Measurements from ENCODE around the gene AKAP9.

Gene AKAP9

GRCh38 chr7:92052684-92053083, 112.0 kb downstream of the AKAP9 start:
- Histone ChIP-seq H3K27me3 (no peaks in the 10 kb centered on the region), H3K36me3 (peaks cover 41% of the 10 kb centered on the region), H3K9me3 (no peaks in the 10 kb centered on the region), H3K4me1 (ENCODE audit: control insufficient read depth in 1 of 2, insufficient read depth in 1 of 2, low read depth in 1 of 2, low read length in 1 of 2) (peaks cover 9 to 22% of the 10 kb centered on the region in 2 experiments), H3K4me3 (ENCODE audit: low read depth in 1 of 2, low read length in 1 of 2) (no peak overlapping the region), H3K27ac (peak overlapping the region; percentile 32)
- no peak for TF ChIP-seq CTCF (IDR thresholded peaks at IDR 0.05)

DNA sequence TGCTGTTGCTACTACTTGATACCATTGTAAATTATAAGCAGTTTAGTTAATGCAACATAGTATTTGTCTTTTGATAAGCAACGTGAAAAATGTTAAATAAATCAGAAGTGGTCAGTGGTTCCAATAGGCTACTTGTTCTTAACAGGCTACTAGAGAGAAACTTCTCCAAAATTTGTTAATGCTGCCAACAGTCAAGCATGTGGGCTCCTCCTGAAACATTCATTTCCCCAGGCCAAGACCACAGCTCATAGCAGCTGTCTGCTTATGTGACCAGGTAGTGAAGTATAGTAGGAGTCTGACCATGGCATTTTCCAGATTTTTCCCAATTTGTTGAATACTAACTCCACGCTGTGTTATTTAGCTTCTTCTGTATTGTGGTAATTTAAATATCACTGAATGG, 112.7 kb downstream of the AKAP9 start:
- H3K27ac ChIP-seq = no peak overlapping the region
- H3K9me3 ChIP-seq = no peaks in the 10 kb centered on the region
- no peaks in the 10 kb centered on the region for H3K27me3 ChIP-seq
- H3K4me1 ChIP-seq (ENCODE audit: control insufficient read depth in 1 of 2, insufficient read depth in 1 of 2, low read depth in 1 of 2, low read length in 1 of 2) = peaks cover 15 to 28% of the 10 kb centered on the region in 2 experiments
- no peak for TF ChIP-seq CTCF (IDR thresholded peaks at IDR 0.05)
- no peak overlapping the region for H3K4me3 ChIP-seq (ENCODE audit: low read depth in 1 of 2, low read length in 1 of 2)
- peaks cover 36% of the 10 kb centered on the region for H3K36me3 ChIP-seq

- Histone ChIP-seq H3K36me3 (peaks cover 15% of the 10 kb centered on the region), H3K9me3 (no peaks in the 10 kb centered on the region), H3K4me3 (ENCODE audit: low read depth in 1 of 2, low read length in 1 of 2) (no peak overlapping the region), H3K27ac (no peak overlapping the region), H3K4me1 (ENCODE audit: control insufficient read depth in 1 of 2, insufficient read depth in 1 of 2, low read depth in 1 of 2, low read length in 1 of 2) (peaks cover 17 to 32% of the 10 kb centered on the region in 2 experiments), H3K27me3 (no peaks in the 10 kb centered on the region)
- TF ChIP-seq CTCF (IDR thresholded peaks at IDR 0.05) = no peak
Measured at GRCh38 chr7:92056286-92056685, 115.6 kb downstream of the AKAP9 start.

DNA sequence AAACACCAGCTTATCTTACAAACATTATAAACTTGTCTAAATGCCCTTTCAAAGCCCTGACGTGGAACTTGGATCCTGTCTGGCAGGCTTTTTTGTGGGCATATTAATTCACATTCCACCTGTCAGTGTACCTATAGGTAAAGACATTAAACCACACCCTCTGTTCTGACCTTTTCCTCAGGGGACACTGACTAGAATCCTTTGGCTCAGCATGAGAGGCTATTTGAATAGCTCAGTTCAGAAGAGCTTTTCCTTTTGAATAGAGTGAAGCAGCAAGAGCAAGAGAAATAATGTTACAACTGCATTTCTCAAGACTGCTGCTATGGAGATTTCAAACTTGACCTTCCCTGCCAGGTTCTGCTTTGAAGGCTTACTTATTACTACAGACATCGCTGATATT, 116.7 kb downstream of the AKAP9 start:
- H3K4me1 ChIP-seq (ENCODE audit: control insufficient read depth in 1 of 2, insufficient read depth in 1 of 2, low read depth in 1 of 2, low read length in 1 of 2) = peaks cover 17 to 29% of the 10 kb centered on the region in 2 experiments
- H3K27ac ChIP-seq = peak overlapping the region; percentile 11
- H3K9me3 ChIP-seq = no peaks in the 10 kb centered on the region
- H3K4me3 ChIP-seq (ENCODE audit: low read depth in 1 of 2, low read length in 1 of 2) = no peak overlapping the region
- no peaks in the 10 kb centered on the region for H3K27me3 ChIP-seq
- TF ChIP-seq CTCF (IDR thresholded peaks at IDR 0.05) = no peak
- peaks cover 14% of the 10 kb centered on the region for H3K36me3 ChIP-seq

GRCh38 chr7:92058040-92058439, 117.4 kb downstream of the AKAP9 start:
- H3K36me3 ChIP-seq = peaks cover 16% of the 10 kb centered on the region
- no peak overlapping the region for H3K27ac ChIP-seq
- TF ChIP-seq CTCF (IDR thresholded peaks at IDR 0.05) = no peak
- H3K9me3 ChIP-seq = no peaks in the 10 kb centered on the region
- peaks cover 12 to 22% of the 10 kb centered on the region in 2 experiments for H3K4me1 ChIP-seq (ENCODE audit: control insufficient read depth in 1 of 2, insufficient read depth in 1 of 2, low read depth in 1 of 2, low read length in 1 of 2)
- H3K27me3 ChIP-seq = no peaks in the 10 kb centered on the region
- no peak overlapping the region for H3K4me3 ChIP-seq (ENCODE audit: low read depth in 1 of 2, low read length in 1 of 2)

DNA sequence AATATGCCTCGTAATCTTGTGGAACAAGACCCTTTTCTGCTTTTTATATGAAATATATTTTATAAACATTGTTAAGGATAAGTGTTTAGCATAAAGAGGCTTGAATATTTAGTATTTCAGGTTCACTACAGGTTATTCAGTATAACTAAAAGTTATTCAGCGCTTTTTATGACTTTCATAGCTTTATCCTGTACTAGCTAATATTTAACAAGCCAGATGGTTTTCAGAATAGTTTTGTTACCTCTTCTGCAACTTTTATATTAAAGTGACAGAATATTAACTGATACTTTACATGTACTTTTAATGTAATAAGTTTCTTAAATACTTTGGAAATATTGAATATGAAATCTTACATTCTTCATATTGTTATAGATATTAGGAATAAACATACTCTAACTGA, 118.2 kb downstream of the AKAP9 start:
- Histone ChIP-seq H3K9me3 (no peaks in the 10 kb centered on the region), H3K27ac (no peak overlapping the region), H3K36me3 (peaks cover 17% of the 10 kb centered on the region), H3K4me3 (ENCODE audit: low read depth in 1 of 2, low read length in 1 of 2) (no peak overlapping the region), H3K4me1 (ENCODE audit: control insufficient read depth in 1 of 2, insufficient read depth in 1 of 2, low read depth in 1 of 2, low read length in 1 of 2) (peaks cover 12 to 17% of the 10 kb centered on the region in 2 experiments), H3K27me3 (no peaks in the 10 kb centered on the region)
- no peak for TF ChIP-seq CTCF (IDR thresholded peaks at IDR 0.05)

All from neutrophil (primary cell).